ENCODE data around the gene TFB2M.
"Not testable (repeated sequence)": the region's sequence is repeated elsewhere in the genome, so short reads cannot be mapped to it uniquely, and the experiment has no call there.

TFB2M gene

GRCh38 chr1:246576709-246577032 lies 10.6 kb upstream of the TFB2M start:
- H3K4me3 ChIP-seq (ENCODE audit: low read depth, low read length): no peak overlapping the region
- no peak for DNase-seq (ENCODE audit: low read depth)
- no peak for TF ChIP-seq CTCF (IDR thresholded peaks at IDR 0.05; ENCODE audit: control insufficient read depth, extremely low read depth, insufficient read depth)

GRCh38 chr1:246573491-246573890 lies 7.4 kb upstream of the TFB2M start:
- no peak for DNase-seq (ENCODE audit: low read depth)
- no peak overlapping the region for H3K4me3 ChIP-seq (ENCODE audit: low read depth, low read length)
- no peak for TF ChIP-seq CTCF (IDR thresholded peaks at IDR 0.05; ENCODE audit: control insufficient read depth, extremely low read depth, insufficient read depth)

- H3K4me3 ChIP-seq (ENCODE audit: low read depth, low read length): no peak overlapping the region
- DNase-seq (ENCODE audit: low read depth): no peak
- no peak for TF ChIP-seq CTCF (IDR thresholded peaks at IDR 0.05; ENCODE audit: control insufficient read depth, extremely low read depth, insufficient read depth)
These were observed 6.7 kb upstream of the TFB2M start for GRCh38 chr1:246572785-246573184.

GRCh38 chr1:246571953-246572352 lies 5.9 kb upstream of the TFB2M start:
- TF ChIP-seq CTCF (IDR thresholded peaks at IDR 0.05; ENCODE audit: control insufficient read depth, extremely low read depth, insufficient read depth): no peak
- no peak overlapping the region for H3K4me3 ChIP-seq (ENCODE audit: low read depth, low read length)
- no peak for DNase-seq (ENCODE audit: low read depth)

GRCh38 chr1:246571309-246571708 lies 5.2 kb upstream of the TFB2M start:
- H3K4me3 ChIP-seq (ENCODE audit: low read depth, low read length); DNase-seq (ENCODE audit: low read depth): not testable (repeated sequence)

- no peak for TF ChIP-seq CTCF (IDR thresholded peaks at IDR 0.05; ENCODE audit: control insufficient read depth, extremely low read depth, insufficient read depth)
- no peak for DNase-seq (ENCODE audit: low read depth)
- no peak overlapping the region for H3K4me3 ChIP-seq (ENCODE audit: low read depth, low read length)
These were observed 3.5 kb upstream of the TFB2M start for GRCh38 chr1:246569248-246570238.

- DNase-seq (ENCODE audit: low read depth): no peak
- H3K4me3 ChIP-seq (ENCODE audit: low read depth, low read length): peak overlapping the region; percentile 64
- TF ChIP-seq CTCF (IDR thresholded peaks at IDR 0.05; ENCODE audit: control insufficient read depth, extremely low read depth, insufficient read depth): no peak
These were observed 1.7 kb upstream of the TFB2M start for GRCh38 chr1:246567646-246568235.
